ENCODE data around the gene CRTAC1. TPM values are rescaled to one million over a fixed set of nuclear protein-coding genes. Genes with fewer than 3 reads are reported as not detected.

CRTAC1 gene
- total RNA-seq, 4 donors from 2014 or later = 0.41 to 0.79 TPM; not detected in 2

GRCh38 chr10:98074315-98074911 lies 44.0 kb upstream of the CRTAC1 start:
- Histone ChIP-seq H3K9me3 (no peaks in the 10 kb centered on the region), H3K4me1 (no peaks in the 10 kb centered on the region), H3K4me3 (no peak overlapping the region), H3K36me3 (no peaks in the 10 kb centered on the region), H3K27me3 (peaks cover 8% of the 10 kb centered on the region), H3K27ac (no peak overlapping the region)
- intact Hi-C loops (cut with DNase I; ENCODE audit: low total_unique reads) (no loop called here), in situ Hi-C loops (cut with MboI; ENCODE audit: low pct_ligation_motif_present in 1 of 4, low pct_unique_long_range_greater_than_20kb in 1 of 4, low sequenced_read_pairs in 3 of 4) (no loop called here)
- 13 to 19% methylated on average over 2 of the region's 2 CpGs for WGBS, 2 donors (ENCODE audit: low coverage in 1 of 2)
- no peak for DNase-seq
- TF ChIP-seq EP300 (IDR thresholded peaks at IDR 0.05; ENCODE audit: low read depth) = no peak
- TF ChIP-seq POLR2AphosphoS5 (IDR thresholded peaks at IDR 0.05) = no peak
- no peak for TF ChIP-seq POLR2A (IDR thresholded peaks at IDR 0.05)
- no peak for TF ChIP-seq CTCF (IDR thresholded peaks at IDR 0.05)

DNA sequence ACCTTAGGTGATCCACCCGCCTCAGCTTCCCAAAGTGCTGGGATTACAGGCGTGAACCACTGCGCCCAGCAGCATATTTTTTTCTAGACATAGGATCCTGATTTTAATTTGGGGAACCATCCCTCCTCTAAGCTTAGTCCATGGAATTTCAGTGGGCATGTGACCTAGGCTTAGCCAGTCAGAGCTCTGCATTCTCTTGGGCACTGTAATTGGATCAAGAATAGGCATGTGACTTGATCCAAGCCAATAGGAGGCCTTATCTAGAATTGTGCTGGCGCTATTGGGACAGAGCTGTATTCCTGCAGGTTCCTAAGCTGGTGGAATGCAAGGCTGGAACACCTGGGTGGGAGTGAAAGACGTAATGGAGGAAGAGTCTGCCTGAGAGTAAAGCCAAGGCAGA lies 36.7 kb upstream of the CRTAC1 start:
- in situ Hi-C loops (cut with MboI; ENCODE audit: low pct_ligation_motif_present in 1 of 4, low pct_unique_long_range_greater_than_20kb in 1 of 4, low sequenced_read_pairs in 3 of 4) = no loop called here
- Histone ChIP-seq H3K9me3 (no peaks in the 10 kb centered on the region), H3K27me3 (peaks cover 18% of the 10 kb centered on the region), H3K36me3 (no peaks in the 10 kb centered on the region), H3K4me1 (no peaks in the 10 kb centered on the region), H3K4me3 (no peak overlapping the region), H3K27ac (no peak overlapping the region)
- WGBS, 2 donors (ENCODE audit: low coverage in 1 of 2) = 74 to 79% methylated on average over 4 to 5 of the region's 5 CpGs
- DNase-seq = no peak
- TF ChIP-seq POLR2A (IDR thresholded peaks at IDR 0.05) (no peak), EP300 (IDR thresholded peaks at IDR 0.05; ENCODE audit: low read depth) (no peak), POLR2AphosphoS5 (IDR thresholded peaks at IDR 0.05) (no peak), CTCF (IDR thresholded peaks at IDR 0.05) (no peak)
- intact Hi-C loops (cut with DNase I; ENCODE audit: low total_unique reads) = no loop called here

DNA sequence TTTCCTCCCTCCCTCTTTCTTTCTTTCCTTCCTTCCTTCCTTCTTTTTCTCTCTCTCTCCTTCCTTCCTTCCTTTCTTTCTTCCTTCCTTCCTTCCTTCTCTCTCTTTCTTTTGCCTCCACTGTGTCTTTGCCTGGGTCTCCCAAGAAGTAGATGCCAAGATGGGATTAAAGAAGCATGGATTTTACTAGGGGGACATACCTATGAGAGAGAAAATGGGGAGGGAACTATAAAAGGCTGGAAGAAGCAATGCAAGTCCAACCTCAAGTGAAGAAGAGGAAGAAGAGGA lies 33.3 kb upstream of the CRTAC1 start:
- no peaks in the 10 kb centered on the region for H3K9me3 ChIP-seq
- H3K4me1 ChIP-seq = no peaks in the 10 kb centered on the region
- in situ Hi-C loops (cut with MboI; ENCODE audit: low pct_ligation_motif_present in 1 of 4, low pct_unique_long_range_greater_than_20kb in 1 of 4, low sequenced_read_pairs in 3 of 4) = no loop called here
- no peak overlapping the region for H3K4me3 ChIP-seq
- no peak overlapping the region for H3K27ac ChIP-seq
- no peaks in the 10 kb centered on the region for H3K36me3 ChIP-seq
- intact Hi-C loops (cut with DNase I; ENCODE audit: low total_unique reads) = no loop called here
- DNase-seq = no peak
- TF ChIP-seq POLR2A (IDR thresholded peaks at IDR 0.05) = no peak
- TF ChIP-seq CTCF (IDR thresholded peaks at IDR 0.05) = no peak
- no peak for TF ChIP-seq POLR2AphosphoS5 (IDR thresholded peaks at IDR 0.05)
- no peak for TF ChIP-seq EP300 (IDR thresholded peaks at IDR 0.05; ENCODE audit: low read depth)
- H3K27me3 ChIP-seq = peaks cover 14% of the 10 kb centered on the region

- no peak for DNase-seq
- Histone ChIP-seq H3K4me3 (no peak overlapping the region), H3K27me3 (peaks cover 6% of the 10 kb centered on the region), H3K36me3 (no peaks in the 10 kb centered on the region), H3K27ac (no peak overlapping the region), H3K4me1 (no peaks in the 10 kb centered on the region), H3K9me3 (no peaks in the 10 kb centered on the region)
- 66 to 73% methylated on average over 5 to 6 of the region's 6 CpGs for WGBS, 2 donors (ENCODE audit: low coverage in 1 of 2)
- in situ Hi-C loops (cut with MboI; ENCODE audit: low pct_ligation_motif_present in 1 of 4, low pct_unique_long_range_greater_than_20kb in 1 of 4, low sequenced_read_pairs in 3 of 4) (no loop called here), intact Hi-C loops (cut with DNase I; ENCODE audit: low total_unique reads) (no loop called here)
- no peak for TF ChIP-seq EP300 (IDR thresholded peaks at IDR 0.05; ENCODE audit: low read depth)
- no peak for TF ChIP-seq POLR2A (IDR thresholded peaks at IDR 0.05)
- TF ChIP-seq CTCF (IDR thresholded peaks at IDR 0.05) = no peak
- TF ChIP-seq POLR2AphosphoS5 (IDR thresholded peaks at IDR 0.05) = no peak
Observed at GRCh38 chr10:98062424-98062823, 32.0 kb upstream of the CRTAC1 start.

All from transverse colon (tissue), 4 donors.